Measurements from ENCODE around the gene AKAP10. TPM values are rescaled to one million over a fixed set of nuclear protein-coding genes. Genes with fewer than 3 reads are reported as not detected.

The AKAP10 gene
- total RNA-seq, 1 experiment from 2014 or later: 31.6 TPM

DNA sequence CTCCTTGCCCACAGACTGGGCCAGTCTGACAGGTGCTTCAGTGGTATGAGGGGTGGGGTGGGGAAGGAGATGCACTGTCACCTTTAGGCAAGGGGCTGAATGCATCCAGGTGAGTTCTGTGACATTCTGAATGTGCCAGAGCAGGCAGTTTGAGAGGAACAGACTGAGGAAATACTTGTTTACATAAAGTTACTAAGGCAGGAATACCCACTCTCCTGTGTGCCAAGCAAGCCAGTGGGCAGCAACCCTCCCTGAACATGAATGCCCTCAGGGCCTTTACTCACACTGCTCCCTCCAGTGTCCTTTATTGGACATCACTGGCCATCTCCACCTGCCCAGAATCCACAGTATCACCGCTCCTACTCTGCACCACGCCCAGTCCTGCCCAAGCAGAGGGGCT, 76.8 kb downstream of the AKAP10 start:
- no peak overlapping the region for H3K9ac ChIP-seq (ENCODE audit: low read length)
- H3K9me2 ChIP-seq (ENCODE audit: insufficient read depth): no peaks in the 10 kb centered on the region
- no peaks in the 10 kb centered on the region for H3K9me3 ChIP-seq (ENCODE audit: control insufficient read depth in 1 of 2, insufficient read depth in 1 of 2, low read depth in 1 of 2, low read length in 2 of 2)
- no peaks in the 10 kb centered on the region for H3K27me3 ChIP-seq (ENCODE audit: insufficient read depth, low read length)
- H3K4me2 ChIP-seq (ENCODE audit: low read length): no peak overlapping the region
- peaks cover 16 to 17% of the 10 kb centered on the region in 2 experiments for H3K4me1 ChIP-seq (ENCODE audit: control insufficient read depth in 1 of 2, insufficient read depth in 2 of 2, low read length in 2 of 2)
- ATAC-seq (no peak), DNase-seq (ENCODE audit: low read depth, low spot score) (no peak)
- no peaks in the 10 kb centered on the region for H3K79me2 ChIP-seq (ENCODE audit: insufficient read depth, low read length)
- TF ChIP-seq, protein P1, sequence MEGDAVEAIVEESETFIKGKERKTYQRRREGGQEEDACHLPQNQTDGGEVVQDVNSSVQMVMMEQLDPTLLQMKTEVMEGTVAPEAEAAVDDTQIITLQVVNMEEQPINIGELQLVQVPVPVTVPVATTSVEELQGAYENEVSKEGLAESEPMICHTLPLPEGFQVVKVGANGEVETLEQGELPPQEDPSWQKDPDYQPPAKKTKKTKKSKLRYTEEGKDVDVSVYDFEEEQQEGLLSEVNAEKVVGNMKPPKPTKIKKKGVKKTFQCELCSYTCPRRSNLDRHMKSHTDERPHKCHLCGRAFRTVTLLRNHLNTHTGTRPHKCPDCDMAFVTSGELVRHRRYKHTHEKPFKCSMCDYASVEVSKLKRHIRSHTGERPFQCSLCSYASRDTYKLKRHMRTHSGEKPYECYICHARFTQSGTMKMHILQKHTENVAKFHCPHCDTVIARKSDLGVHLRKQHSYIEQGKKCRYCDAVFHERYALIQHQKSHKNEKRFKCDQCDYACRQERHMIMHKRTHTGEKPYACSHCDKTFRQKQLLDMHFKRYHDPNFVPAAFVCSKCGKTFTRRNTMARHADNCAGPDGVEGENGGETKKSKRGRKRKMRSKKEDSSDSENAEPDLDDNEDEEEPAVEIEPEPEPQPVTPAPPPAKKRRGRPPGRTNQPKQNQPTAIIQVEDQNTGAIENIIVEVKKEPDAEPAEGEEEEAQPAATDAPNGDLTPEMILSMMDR (IDR thresholded peaks at IDR 0.05 in 2 of 3, conservative IDR thresholded peaks at IDR 0.05 in 1 of 3; ENCODE audit: borderline replicate concordance in 1 of 3, insufficient read depth in 1 of 3, low read depth in 2 of 3, low read length in 2 of 3): no peak
- TF ChIP-seq SP1 (IDR thresholded peaks at IDR 0.05; ENCODE audit: low read depth) (no peak), ZNF274 (IDR thresholded peaks at IDR 0.05; ENCODE audit: low read depth, low read length) (no peak), EGR1 (IDR thresholded peaks at IDR 0.05; ENCODE audit: low read depth) (no peak), TCF7L2 (IDR thresholded peaks at IDR 0.05; ENCODE audit: borderline replicate concordance, extremely low read depth, insufficient read depth, insufficient read length) (no peak), ZFX (IDR thresholded peaks at IDR 0.05) (no peak), CBX3 (IDR thresholded peaks at IDR 0.05; ENCODE audit: low read depth) (no peak), POLR2A (IDR thresholded peaks at IDR 0.05; ENCODE audit: borderline replicate concordance, extremely low read depth, insufficient read depth, insufficient read length) (no peak), EZH2 (IDR thresholded peaks at IDR 0.05) (no peak), SRF (IDR thresholded peaks at IDR 0.05; ENCODE audit: low read depth) (no peak)
- TF ChIP-seq, protein P2, sequence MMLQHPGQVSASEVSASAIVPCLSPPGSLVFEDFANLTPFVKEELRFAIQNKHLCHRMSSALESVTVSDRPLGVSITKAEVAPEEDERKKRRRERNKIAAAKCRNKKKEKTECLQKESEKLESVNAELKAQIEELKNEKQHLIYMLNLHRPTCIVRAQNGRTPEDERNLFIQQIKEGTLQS (IDR thresholded peaks at IDR 0.05): no peak
- TF ChIP-seq, protein P3, sequence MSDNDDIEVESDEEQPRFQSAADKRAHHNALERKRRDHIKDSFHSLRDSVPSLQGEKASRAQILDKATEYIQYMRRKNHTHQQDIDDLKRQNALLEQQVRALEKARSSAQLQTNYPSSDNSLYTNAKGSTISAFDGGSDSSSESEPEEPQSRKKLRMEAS (IDR thresholded peaks at IDR 0.05): no peak
- RAD21 ChIA-PET (ENCODE audit: low non-redundant PET in 1 of 2, low total read pairs in 2 of 2, uncharacterized antibody in 2 of 2, unreplicated experiment in 2 of 2): no interaction called here
- POLR2A ChIA-PET: no interaction called here
- no peak overlapping the region for H3K4me3 ChIP-seq (replicated peaks in 1 of 2; ENCODE audit: low read depth in 1 of 2, low read length in 2 of 2)
- BruUV-seq (replicated peaks): no TSS peak
- intact Hi-C loops (cut with micrococcal nuclease): no loop called here
- H2AFZ ChIP-seq (ENCODE audit: low read depth, low read length, poor library complexity, severe bottlenecking): no peak overlapping the region
- peaks cover 18 to 19% of the 10 kb centered on the region in 2 experiments; a peak in 3 of 4 replicates for H3K36me3 ChIP-seq (ENCODE audit: control insufficient read depth in 1 of 2, insufficient read depth in 2 of 2, low read length in 2 of 2)
- CTCF ChIA-PET: no interaction called here
- H4K20me1 ChIP-seq (ENCODE audit: insufficient read depth): no peaks in the 10 kb centered on the region
- H3K27ac ChIP-seq (ENCODE audit: low read depth, low read length): no peak overlapping the region
